Neuron (in vitro differentiated cells): ENCODE data around the gene SMIM24.

Experiments used
- H2AFZ ChIP-seq: one replicate; pipeline ENCODE4 v1.6.1; 2013; ENCODE audit warnings: low read depth, mild to moderate bottlenecking, inconsistent platforms, low read length, moderate library complexity
- H3K27me3 ChIP-seq: one replicate; pipeline ENCODE4 v1.6.1; 2013; ENCODE audit warnings: low read length; ENCODE audit not compliant: insufficient read depth
- H3K36me3 ChIP-seq: one replicate; pipeline ENCODE4 v1.6.1; 2013; ENCODE audit warnings: low read length; ENCODE audit not compliant: insufficient read depth
- H3K4me1 ChIP-seq: one replicate; pipeline ENCODE4 v1.6.1; 2013; ENCODE audit warnings: low read length; ENCODE audit not compliant: insufficient read depth
- H3K4me3 ChIP-seq: 2 replicates; pipeline ENCODE4 v1.5.1; 2013; ENCODE audit warnings: mild to moderate bottlenecking, low read length, moderate library complexity
- H3K9me3 ChIP-seq: one replicate; pipeline ENCODE4 v1.6.1; 2013; ENCODE audit warnings: low read length

SMIM24 gene

GRCh38 chr19:3479834-3480215 is 500 bp downstream of the SMIM24 start:
- H3K4me1 ChIP-seq, result no peaks in the 10 kb centered on the region
- H2AFZ ChIP-seq, result no peak overlapping the region
- no peaks in the 10 kb centered on the region for H3K36me3 ChIP-seq
- peaks cover 32% of the 10 kb centered on the region for H3K27me3 ChIP-seq
- H3K9me3 ChIP-seq, result no peaks in the 10 kb centered on the region
- H3K4me3 ChIP-seq, result no peak overlapping the region

GRCh38 chr19:3479177-3479833 is 1.0 kb downstream of the SMIM24 start:
- Histone ChIP-seq H3K36me3 (no peaks in the 10 kb centered on the region), H3K4me3 (no peak overlapping the region), H3K9me3 (no peaks in the 10 kb centered on the region), H3K4me1 (no peaks in the 10 kb centered on the region), H2AFZ (no peak overlapping the region), H3K27me3 (peaks cover 32% of the 10 kb centered on the region)

DNA sequence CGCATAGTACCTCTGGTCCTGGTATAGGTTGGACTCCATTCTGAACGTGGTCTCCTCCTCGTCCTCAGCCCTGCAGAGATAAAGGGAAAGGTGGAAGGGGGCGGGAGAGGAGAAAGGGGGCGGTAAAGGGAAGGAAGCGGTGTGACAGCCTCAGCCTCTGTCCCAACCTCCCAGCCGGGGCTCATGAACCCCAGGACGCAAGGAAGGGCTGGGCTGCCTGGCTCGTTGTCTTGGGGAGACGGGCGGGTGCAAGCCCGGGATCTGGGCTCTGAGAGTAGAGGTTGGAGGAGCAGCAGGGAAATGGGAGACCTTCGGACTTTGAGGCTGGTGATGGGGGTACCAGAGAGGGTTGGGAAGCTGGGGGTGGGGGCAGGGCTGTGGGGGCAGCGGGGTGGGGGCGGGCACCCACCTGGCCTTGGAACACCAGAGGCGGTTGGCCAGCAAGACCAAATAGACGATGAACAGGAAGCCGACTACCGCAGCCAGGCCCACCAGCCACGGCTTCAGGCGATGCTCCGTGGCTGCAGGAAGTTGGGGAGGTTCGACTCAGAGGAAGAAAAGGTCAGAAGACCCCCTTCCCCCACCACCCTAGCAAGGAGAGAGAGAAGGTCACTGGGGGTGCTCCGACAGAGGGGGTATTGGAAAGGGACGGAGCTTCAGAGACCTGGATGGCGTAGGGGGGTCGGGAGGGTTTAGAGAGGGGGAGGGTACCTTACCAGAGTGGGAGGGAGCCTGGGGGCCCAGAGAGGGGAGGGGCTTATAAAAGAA is 1.7 kb downstream of the SMIM24 start:
- no peaks in the 10 kb centered on the region for H3K4me1 ChIP-seq
- H2AFZ ChIP-seq, result no peak overlapping the region
- peaks cover 29% of the 10 kb centered on the region for H3K27me3 ChIP-seq
- no peak overlapping the region for H3K4me3 ChIP-seq
- H3K9me3 ChIP-seq, result no peaks in the 10 kb centered on the region
- H3K36me3 ChIP-seq, result no peaks in the 10 kb centered on the region

DNA sequence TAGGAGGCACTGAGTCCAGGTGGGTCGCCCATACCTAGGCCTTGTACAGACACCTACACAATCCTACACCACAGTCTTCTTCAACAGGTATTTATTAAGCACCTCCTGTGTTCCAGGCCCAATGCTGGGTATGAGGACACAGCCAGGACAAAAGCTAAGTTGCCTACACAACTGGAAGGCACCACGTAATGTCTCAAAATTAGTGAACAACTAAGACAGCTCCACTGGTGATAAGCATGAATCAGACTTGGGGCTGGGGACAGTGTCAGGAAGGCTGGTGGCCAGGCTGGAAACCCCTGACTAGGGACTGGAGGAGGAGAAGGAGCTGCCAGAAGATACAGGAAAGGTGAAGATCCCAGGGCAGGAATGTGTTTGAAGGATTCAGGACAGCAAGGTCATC is 2.4 kb downstream of the SMIM24 start:
- Histone ChIP-seq H3K4me1 (no peaks in the 10 kb centered on the region), H3K27me3 (peaks cover 25% of the 10 kb centered on the region), H3K9me3 (no peaks in the 10 kb centered on the region), H3K36me3 (no peaks in the 10 kb centered on the region), H2AFZ (no peak overlapping the region), H3K4me3 (no peak overlapping the region)

GRCh38 chr19:3477506-3477905 is 2.8 kb downstream of the SMIM24 start:
- Histone ChIP-seq H2AFZ (no peak overlapping the region), H3K36me3 (no peaks in the 10 kb centered on the region), H3K4me1 (no peaks in the 10 kb centered on the region), H3K9me3 (no peaks in the 10 kb centered on the region), H3K4me3 (no peak overlapping the region), H3K27me3 (peaks cover 25% of the 10 kb centered on the region)

DNA sequence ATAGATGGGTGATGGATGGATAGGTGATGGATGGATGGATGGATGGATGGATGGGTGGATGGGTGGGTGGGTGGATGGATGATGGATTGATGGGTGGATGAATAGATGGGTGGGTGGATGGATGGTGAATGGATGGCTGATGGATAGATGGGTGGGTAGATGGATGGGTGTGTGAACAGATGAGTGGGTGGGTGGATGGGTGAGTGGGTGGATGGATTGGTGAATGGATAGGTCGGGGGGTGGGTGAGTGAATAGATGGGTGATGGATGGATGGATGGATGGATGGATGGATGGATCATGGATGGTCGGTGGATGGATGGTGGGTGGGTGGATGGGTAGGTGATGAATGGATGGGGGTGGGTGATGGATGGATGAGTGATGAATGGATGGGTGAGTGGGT is 3.5 kb downstream of the SMIM24 start:
- Histone ChIP-seq H3K4me1 (no peaks in the 10 kb centered on the region), H3K36me3 (no peaks in the 10 kb centered on the region), H2AFZ (no peak overlapping the region), H3K9me3 (no peaks in the 10 kb centered on the region), H3K4me3 (no peak overlapping the region), H3K27me3 (peaks cover 18% of the 10 kb centered on the region)

DNA sequence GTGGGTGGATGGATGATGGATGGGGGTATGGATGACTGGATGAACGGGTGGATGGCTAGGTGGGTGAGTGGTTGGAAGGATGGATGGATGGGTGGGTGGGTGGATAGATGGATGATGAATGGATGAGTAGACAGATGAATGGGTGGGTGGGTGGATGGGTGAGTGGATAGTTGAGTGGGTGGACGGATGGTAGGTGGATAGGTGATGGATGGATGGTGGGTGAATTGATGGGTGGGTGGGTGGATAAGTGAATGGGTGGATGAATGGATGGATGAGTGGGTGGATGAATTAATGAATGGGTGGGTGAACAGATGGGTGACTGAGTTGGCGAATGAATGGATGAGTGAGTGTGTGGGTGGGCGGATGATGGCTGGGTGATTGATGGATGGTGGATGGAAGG is 4.9 kb downstream of the SMIM24 start:
- no peaks in the 10 kb centered on the region for H3K9me3 ChIP-seq
- H3K36me3 ChIP-seq, result no peaks in the 10 kb centered on the region
- peaks cover 12% of the 10 kb centered on the region for H3K27me3 ChIP-seq
- H3K4me3 ChIP-seq, result no peak overlapping the region
- no peak overlapping the region for H2AFZ ChIP-seq
- H3K4me1 ChIP-seq, result no peaks in the 10 kb centered on the region

DNA sequence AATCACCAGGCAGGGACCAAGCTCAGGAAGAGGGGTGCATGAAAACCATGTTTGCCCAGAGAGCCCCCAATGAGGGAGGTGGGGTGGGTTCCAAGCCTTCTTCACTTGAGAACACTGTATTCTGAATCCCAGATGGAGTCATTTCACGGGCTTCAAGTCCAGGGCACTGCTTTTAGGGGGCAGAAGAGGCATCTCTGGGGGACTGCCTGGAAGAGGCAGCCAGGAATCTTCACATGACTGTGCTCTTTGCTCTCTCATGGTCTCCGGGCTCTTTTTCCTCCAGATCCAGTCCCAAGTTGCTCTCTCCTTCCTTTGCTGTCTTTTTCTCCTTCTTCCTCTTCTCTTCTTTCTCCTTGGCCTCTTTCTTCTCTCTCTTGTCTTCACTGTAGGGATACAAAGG is 5.7 kb downstream of the SMIM24 start:
- no peak overlapping the region for H3K4me3 ChIP-seq
- peaks cover 19% of the 10 kb centered on the region for H3K27me3 ChIP-seq
- no peaks in the 10 kb centered on the region for H3K4me1 ChIP-seq
- H2AFZ ChIP-seq, result no peak overlapping the region
- H3K36me3 ChIP-seq, result no peaks in the 10 kb centered on the region
- no peaks in the 10 kb centered on the region for H3K9me3 ChIP-seq

GRCh38 chr19:3474010-3474409 is 6.3 kb downstream of the SMIM24 start:
- Histone ChIP-seq H3K9me3 (no peaks in the 10 kb centered on the region), H3K36me3 (no peaks in the 10 kb centered on the region), H3K27me3 (peaks cover 24% of the 10 kb centered on the region), H2AFZ (no peak overlapping the region), H3K4me1 (no peaks in the 10 kb centered on the region), H3K4me3 (no peak overlapping the region)

DNA sequence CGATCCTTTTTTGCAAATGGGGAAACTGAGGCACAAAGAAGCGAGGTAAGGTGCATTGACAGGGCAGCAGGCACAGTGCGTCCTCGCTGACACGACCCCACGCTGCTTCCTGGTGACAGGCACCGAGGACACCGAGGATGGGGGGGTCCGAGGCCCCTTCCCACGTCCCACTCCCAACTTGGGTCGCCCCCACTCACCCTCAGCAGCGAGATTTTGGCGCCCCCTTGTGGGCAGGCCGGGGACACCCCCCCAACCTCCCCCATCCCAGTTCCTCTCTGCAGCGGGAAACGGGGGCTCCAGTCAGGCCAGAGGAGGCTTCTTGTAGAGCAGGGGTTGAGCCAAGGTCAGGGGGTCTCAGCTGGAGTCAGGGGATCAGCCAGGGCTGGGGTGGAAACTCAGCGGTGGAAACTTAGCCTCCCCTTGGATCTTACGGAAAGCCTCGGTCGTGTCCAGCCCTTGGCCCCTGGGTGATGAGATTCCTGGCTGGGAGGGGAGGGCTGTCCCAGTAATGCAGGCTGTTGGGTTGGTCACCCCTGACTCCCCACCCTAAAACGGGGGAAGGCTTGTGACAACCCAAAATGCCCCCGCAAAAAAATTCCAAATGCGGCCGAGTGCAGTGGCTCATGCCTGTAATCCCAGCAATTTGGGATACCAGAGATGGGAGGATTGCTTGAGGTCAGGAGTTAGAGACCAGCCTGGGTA is 8.2 kb downstream of the SMIM24 start:
- Histone ChIP-seq H3K4me1 (no peaks in the 10 kb centered on the region), H2AFZ (no peak overlapping the region), H3K27me3 (peaks cover 20% of the 10 kb centered on the region), H3K36me3 (no peaks in the 10 kb centered on the region), H3K4me3 (no peak overlapping the region), H3K9me3 (peaks cover 3% of the 10 kb centered on the region)

DNA sequence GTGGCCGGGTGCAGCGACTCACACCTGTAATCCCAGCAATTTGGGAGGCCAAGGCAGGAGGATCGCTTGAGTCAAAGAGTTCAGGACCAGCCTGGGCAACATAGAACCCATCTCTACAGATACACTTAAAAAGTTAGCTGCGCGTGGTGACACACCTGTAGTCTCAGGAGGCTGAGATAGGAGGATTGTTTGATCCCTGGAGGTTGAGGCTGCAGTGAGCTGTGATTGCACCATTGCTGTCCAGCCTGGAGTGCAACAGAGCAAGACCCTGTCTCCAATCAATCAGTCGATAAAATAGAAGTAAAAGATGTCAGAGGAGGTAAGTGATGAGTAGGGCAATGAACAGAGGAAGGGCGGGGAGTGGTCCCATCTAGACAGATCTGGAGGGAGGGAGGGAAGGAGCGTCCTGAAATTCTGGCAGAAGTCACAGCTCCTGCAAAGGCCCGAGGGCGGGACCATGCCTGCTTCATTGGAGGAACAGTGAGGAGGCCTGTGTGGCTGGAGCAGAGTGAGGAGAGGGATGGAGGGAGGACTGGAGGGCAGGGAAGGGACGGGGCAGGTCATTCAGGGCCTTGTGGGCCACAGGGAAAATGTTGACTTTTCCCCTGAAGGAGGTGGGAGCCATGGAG is 9.7 kb downstream of the SMIM24 start:
- Histone ChIP-seq H2AFZ (no peak overlapping the region), H3K9me3 (peaks cover 3% of the 10 kb centered on the region), H3K27me3 (peaks cover 20% of the 10 kb centered on the region), H3K36me3 (no peaks in the 10 kb centered on the region), H3K4me3 (no peak overlapping the region), H3K4me1 (no peaks in the 10 kb centered on the region)

DNA sequence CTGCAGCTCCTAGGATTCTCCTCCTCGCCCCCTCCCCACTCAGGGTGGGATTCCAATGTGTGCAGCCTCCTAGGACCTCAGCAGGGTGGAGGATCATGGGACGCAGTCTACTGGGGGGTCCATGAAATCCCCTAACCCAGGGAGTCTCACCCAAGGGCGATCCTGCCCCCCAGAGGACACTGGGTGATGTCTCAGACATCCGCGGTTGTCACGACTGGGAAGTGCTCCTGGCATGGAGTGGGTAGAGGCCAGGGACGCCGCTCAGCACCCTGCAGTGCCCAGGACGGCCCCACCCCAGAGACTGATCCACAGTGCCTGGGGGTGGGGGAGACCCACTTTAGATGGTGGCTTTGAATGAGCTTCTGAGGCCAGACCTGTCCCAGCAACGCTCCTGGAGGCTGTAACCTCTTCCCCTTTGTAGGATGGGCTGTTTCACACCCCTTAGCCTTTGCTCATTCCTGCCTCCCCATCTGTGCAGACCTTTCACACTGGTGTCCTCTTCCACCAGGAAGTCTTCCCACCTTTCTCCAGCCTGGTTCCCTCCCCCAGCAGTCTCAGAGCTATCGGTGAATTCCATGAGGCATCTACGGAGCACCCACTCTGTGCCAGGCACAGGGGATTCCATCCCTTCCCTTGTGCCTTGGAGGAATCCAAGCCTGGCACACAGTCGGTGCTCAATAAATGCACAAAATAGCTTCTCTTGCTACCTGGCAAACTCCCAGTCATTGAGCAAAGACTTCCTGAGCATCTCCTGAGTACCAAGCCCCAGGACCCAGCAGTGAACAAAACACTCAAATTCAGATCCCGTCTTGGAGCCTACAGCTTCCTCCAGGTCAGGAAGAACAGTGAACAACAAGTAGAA is 10.5 kb downstream of the SMIM24 start:
- Histone ChIP-seq H3K4me3 (no peak overlapping the region), H3K9me3 (peaks cover 3% of the 10 kb centered on the region), H3K27me3 (peaks cover 20% of the 10 kb centered on the region), H2AFZ (no peak overlapping the region), H3K4me1 (no peaks in the 10 kb centered on the region), H3K36me3 (no peaks in the 10 kb centered on the region)
